GM21367 (cell line): ENCODE measurements around the gene HPX.

ENCODE experiments used
- ATAC-seq: cut with Tn5 transposase; IDR thresholded peaks from one replicate; pipeline ENCODE4 v1.9.1; 2021; ENCODE audit not compliant: unreplicated experiment

The HPX gene

GRCh38 chr11:6468712-6469495 lies 28.1 kb upstream of the HPX start:
- peak; percentile 80 for ATAC-seq

GRCh38 chr11:6459099-6459450 lies 18.3 kb upstream of the HPX start:
- ATAC-seq, result no peak

GRCh38 chr11:6458352-6459098 lies 17.7 kb upstream of the HPX start:
- ATAC-seq, result no peak

GRCh38 chr11:6457581-6458320 lies 17.0 kb upstream of the HPX start:
- no peak for ATAC-seq

- no peak for ATAC-seq
Measured at GRCh38 chr11:6456361-6457073, 15.7 kb upstream of the HPX start.

GRCh38 chr11:6455070-6455469 lies 14.3 kb upstream of the HPX start:
- no peak for ATAC-seq

GRCh38 chr11:6453152-6453551 lies 12.4 kb upstream of the HPX start:
- no peak for ATAC-seq

GRCh38 chr11:6452219-6452618 lies 11.4 kb upstream of the HPX start:
- ATAC-seq, result no peak

GRCh38 chr11:6448574-6448973 lies 7.8 kb upstream of the HPX start:
- no peak for ATAC-seq

GRCh38 chr11:6443269-6444003 lies 2.6 kb upstream of the HPX start:
- peak; percentile 85 for ATAC-seq

- ATAC-seq, result no peak
Measured at GRCh38 chr11:6442441-6442840, 1.7 kb upstream of the HPX start.

GRCh38 chr11:6438979-6439571 lies 1.7 kb downstream of the HPX start:
- ATAC-seq, result no peak

- no peak for ATAC-seq
Measured at GRCh38 chr11:6437993-6438392, 2.8 kb downstream of the HPX start.

GRCh38 chr11:6437423-6437822 lies 3.4 kb downstream of the HPX start:
- ATAC-seq, result no peak

GRCh38 chr11:6433998-6434660 lies 6.7 kb downstream of the HPX start:
- ATAC-seq, result peak; percentile 41

- ATAC-seq, result no peak
Measured at GRCh38 chr11:6431861-6432260, 8.9 kb downstream of the HPX start.

GRCh38 chr11:6427516-6427915 lies 13.3 kb downstream of the HPX start:
- ATAC-seq, result no peak

GRCh38 chr11:6420677-6421076 lies 20.1 kb downstream of the HPX start:
- ATAC-seq, result no peak

GRCh38 chr11:6419009-6419631 lies 21.7 kb downstream of the HPX start, which contains the start of gene APBB1:
Gene APBB1 (minus strand): TSS chr11:6419094. CDS start chr11:6411347, 7,747 bp downstream.
- ATAC-seq, result peak; percentile 57
